Measurements from ENCODE around the gene PLK3. TPM values are rescaled to one million over a fixed set of nuclear protein-coding genes. Genes with fewer than 3 reads are reported as not detected.

Gene PLK3
- 1 to 10 TPM; 3.3 to 9.0 TPM for total RNA-seq
- polyA plus RNA-seq (2013, experiment 1 of 2) = 27.1 TPM
- polyA plus RNA-seq (2013, experiment 2 of 2) = 21.7 TPM
- long read RNA-seq, experiment 1, partial matches to known transcripts = 1 of 2 reads
- long read RNA-seq, experiment 1, other reads (novel, unspliced or antisense) = 1 of 2 reads
- long read RNA-seq, experiment 2, partial matches to known transcripts = 0 of 6 reads
- long read RNA-seq, experiment 2, other reads (novel, unspliced or antisense) = 3 of 6 reads
- long read RNA-seq, experiment 3, transcript PLK3-201 (15 exons, 2,492 nt) = major isoform, 23 of 35 reads
- long read RNA-seq, experiment 3, partial matches to known transcripts = 2 of 35 reads
- long read RNA-seq, experiment 3, other reads (novel, unspliced or antisense) = 10 of 35 reads
- long read RNA-seq, experiment 4 = 0 reads

DNA sequence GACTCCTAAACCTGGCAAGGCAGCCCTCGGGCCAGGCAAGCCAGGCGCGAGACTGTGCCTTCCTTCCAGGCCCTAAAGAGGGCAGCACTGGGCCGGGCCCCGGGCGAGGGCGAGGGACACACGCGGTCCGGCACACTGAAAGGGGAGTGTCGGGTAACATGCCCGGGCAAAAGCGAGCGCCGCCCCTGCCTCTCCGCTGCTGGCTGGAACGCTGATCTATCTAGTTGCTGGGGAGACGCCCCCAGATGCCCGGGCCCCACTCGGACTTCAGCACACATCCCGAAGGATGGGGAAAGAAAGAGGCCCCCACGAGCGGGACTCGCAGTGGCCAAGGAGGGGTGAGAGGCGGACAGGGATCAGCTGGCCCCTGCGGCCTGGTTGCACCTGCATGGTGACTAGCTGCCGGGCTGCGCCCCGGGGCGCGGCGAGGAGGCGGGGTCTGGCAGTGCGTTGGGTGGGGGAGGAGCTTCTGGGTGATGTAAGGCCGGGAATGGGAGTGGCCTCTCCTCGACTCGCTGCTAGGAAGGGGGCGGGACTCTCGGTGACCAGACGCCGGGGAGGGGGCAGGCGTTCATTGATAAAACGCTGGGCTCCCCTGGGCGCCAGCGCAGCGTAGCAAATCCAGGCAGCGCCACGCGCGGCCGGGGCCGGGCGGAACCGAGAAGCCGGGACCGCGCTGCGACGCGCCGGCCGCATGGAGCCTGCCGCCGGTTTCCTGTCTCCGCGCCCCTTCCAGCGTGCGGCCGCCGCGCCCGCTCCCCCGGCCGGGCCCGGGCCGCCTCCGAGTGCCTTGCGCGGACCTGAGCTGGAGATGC lies at the start of gene PLK3:
PLK3 (plus strand) TSS at position 608 of the 815 bp plus-strand sequence; CDS start at position 695, 87 bp downstream.
- peak within 1 kb of the TSS; percentile 83 for H3K4me3 ChIP-seq (ENCODE audit: low read length)
- H3K9me3 ChIP-seq (ENCODE audit: control insufficient read depth, low read length) = no peaks in the 10 kb centered on the region
- H3K4me1 Mint-ChIP-seq = peaks cover 21% of the 10 kb centered on the region
- peaks cover 4% of the 10 kb centered on the region for H3K36me3 Mint-ChIP-seq (ENCODE audit: low read depth)
- peak within 1 kb of the TSS; percentile 75 for H3K4me3 Mint-ChIP-seq
- peak; percentile 99 for DNase-seq
- H3K27ac ChIP-seq (ENCODE audit: low read depth, low read length) = peak within 1 kb of the TSS; percentile 99
- H3K9ac ChIP-seq (ENCODE audit: extremely low read depth, low read length, poor library complexity, severe bottlenecking) = peak within 1 kb of the TSS; percentile 66
- WGBS, 2 experiments (ENCODE audit: insufficient coverage in 1 of 2, insufficient read length in 1 of 2) = 0 to 1% methylated on average over 20 to 79 of the region's 79 CpGs
- peak within 1 kb of the TSS; percentile 99 for H3K27ac Mint-ChIP-seq
- H3K27me3 Mint-ChIP-seq (ENCODE audit: insufficient read depth) = peaks cover 2% of the 10 kb centered on the region
- peaks cover 5% of the 10 kb centered on the region for H3K4me1 ChIP-seq (ENCODE audit: control insufficient read depth, insufficient read depth, low read length)
- H3K36me3 ChIP-seq (ENCODE audit: control insufficient read depth, insufficient read depth, low read length) = peaks cover 20% of the 10 kb centered on the region
- no peaks in the 10 kb centered on the region for H3K27me3 ChIP-seq (ENCODE audit: control insufficient read depth, insufficient read depth, low read length, poor library complexity, severe bottlenecking)
- TF ChIP-seq, protein P1, sequence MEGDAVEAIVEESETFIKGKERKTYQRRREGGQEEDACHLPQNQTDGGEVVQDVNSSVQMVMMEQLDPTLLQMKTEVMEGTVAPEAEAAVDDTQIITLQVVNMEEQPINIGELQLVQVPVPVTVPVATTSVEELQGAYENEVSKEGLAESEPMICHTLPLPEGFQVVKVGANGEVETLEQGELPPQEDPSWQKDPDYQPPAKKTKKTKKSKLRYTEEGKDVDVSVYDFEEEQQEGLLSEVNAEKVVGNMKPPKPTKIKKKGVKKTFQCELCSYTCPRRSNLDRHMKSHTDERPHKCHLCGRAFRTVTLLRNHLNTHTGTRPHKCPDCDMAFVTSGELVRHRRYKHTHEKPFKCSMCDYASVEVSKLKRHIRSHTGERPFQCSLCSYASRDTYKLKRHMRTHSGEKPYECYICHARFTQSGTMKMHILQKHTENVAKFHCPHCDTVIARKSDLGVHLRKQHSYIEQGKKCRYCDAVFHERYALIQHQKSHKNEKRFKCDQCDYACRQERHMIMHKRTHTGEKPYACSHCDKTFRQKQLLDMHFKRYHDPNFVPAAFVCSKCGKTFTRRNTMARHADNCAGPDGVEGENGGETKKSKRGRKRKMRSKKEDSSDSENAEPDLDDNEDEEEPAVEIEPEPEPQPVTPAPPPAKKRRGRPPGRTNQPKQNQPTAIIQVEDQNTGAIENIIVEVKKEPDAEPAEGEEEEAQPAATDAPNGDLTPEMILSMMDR (conservative IDR thresholded peaks at IDR 0.05) = peak; percentile 96
- no peaks in the 10 kb centered on the region for H3K9me3 Mint-ChIP-seq

DNA sequence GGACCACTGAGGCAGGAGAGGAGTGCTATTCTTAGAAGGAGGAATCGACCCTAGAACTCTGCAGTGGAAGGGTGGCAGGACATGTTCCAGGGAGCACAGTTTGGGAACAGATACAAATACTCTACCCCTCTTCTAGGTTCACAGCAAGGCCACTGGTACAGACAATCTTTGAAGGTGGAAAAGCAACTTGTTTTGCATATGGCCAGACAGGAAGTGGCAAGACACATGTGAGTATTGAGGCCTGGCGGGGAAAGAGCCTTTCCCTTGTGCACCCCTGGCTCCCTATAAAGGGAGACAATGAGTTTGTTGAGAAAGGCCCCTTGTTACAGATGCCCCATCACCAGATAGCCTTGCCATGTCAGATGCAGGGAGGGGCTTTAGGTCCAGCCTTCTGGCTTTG lies 42.8 kb upstream of the PLK3 start:
- no peak overlapping the region for H3K4me3 ChIP-seq (ENCODE audit: low read length)
- DNase-seq = no peak
- H3K27me3 ChIP-seq (ENCODE audit: control insufficient read depth, insufficient read depth, low read length, poor library complexity, severe bottlenecking) = no peaks in the 10 kb centered on the region
- H3K4me1 Mint-ChIP-seq = no peaks in the 10 kb centered on the region
- no peaks in the 10 kb centered on the region for H3K27me3 Mint-ChIP-seq (ENCODE audit: insufficient read depth)
- H3K9me3 ChIP-seq (ENCODE audit: control insufficient read depth, low read length) = no peaks in the 10 kb centered on the region
- H3K27ac Mint-ChIP-seq = no peak overlapping the region
- no peak overlapping the region for H3K9ac ChIP-seq (ENCODE audit: extremely low read depth, low read length, poor library complexity, severe bottlenecking)
- H3K9me3 Mint-ChIP-seq = no peaks in the 10 kb centered on the region
- no peaks in the 10 kb centered on the region for H3K4me1 ChIP-seq (ENCODE audit: control insufficient read depth, insufficient read depth, low read length)
- no peak overlapping the region for H3K4me3 Mint-ChIP-seq
- WGBS, 2 experiments (ENCODE audit: insufficient coverage in 1 of 2, insufficient read length in 1 of 2) = 100% methylated on average over 1 to 2 of the region's 2 CpGs
- H3K27ac ChIP-seq (ENCODE audit: low read depth, low read length) = no peak overlapping the region
- TF ChIP-seq, protein P1 (conservative IDR thresholded peaks at IDR 0.05) = no peak
- H3K36me3 ChIP-seq (ENCODE audit: control insufficient read depth, insufficient read depth, low read length) = peaks cover 84% of the 10 kb centered on the region
- H3K36me3 Mint-ChIP-seq (ENCODE audit: low read depth) = peaks cover 74% of the 10 kb centered on the region

DNA sequence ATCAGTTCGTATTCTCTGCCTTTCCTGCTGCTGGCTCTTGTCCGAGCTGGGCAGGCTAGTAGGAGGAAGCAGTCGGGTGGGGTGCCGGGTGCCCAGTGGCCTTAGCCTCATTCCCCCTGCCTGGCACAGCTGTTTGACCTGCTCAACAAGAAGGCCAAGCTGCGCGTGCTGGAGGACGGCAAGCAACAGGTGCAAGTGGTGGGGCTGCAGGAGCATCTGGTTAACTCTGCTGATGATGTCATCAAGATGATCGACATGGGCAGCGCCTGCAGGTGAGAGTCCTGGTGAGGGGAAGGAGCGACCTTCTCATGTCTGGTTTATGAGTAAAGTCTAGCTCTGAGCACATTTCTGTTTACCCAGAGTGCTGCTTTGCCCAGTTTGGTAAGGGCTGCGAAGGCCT lies 41.1 kb upstream of the PLK3 start:
- H3K4me1 Mint-ChIP-seq = no peaks in the 10 kb centered on the region
- DNase-seq = no peak
- H3K9ac ChIP-seq (ENCODE audit: extremely low read depth, low read length, poor library complexity, severe bottlenecking) = no peak overlapping the region

More for the DNA sequence above, 41.1 kb upstream of the PLK3 start:
- H3K4me1 ChIP-seq (ENCODE audit: control insufficient read depth, insufficient read depth, low read length) = no peaks in the 10 kb centered on the region
- no peaks in the 10 kb centered on the region for H3K27me3 ChIP-seq (ENCODE audit: control insufficient read depth, insufficient read depth, low read length, poor library complexity, severe bottlenecking)
- no peak overlapping the region for H3K27ac ChIP-seq (ENCODE audit: low read depth, low read length)
- no peaks in the 10 kb centered on the region for H3K9me3 ChIP-seq (ENCODE audit: control insufficient read depth, low read length)
- WGBS, 2 experiments (ENCODE audit: insufficient coverage in 1 of 2, insufficient read length in 1 of 2) = 85 to 87% methylated on average over 10 to 11 of the region's 11 CpGs
- Mint-ChIP-seq H3K27ac (no peak overlapping the region), H3K27me3 (ENCODE audit: insufficient read depth) (no peaks in the 10 kb centered on the region), H3K4me3 (no peak overlapping the region), H3K36me3 (ENCODE audit: low read depth) (peaks cover 76% of the 10 kb centered on the region), H3K9me3 (no peaks in the 10 kb centered on the region)
- H3K4me3 ChIP-seq (ENCODE audit: low read length) = no peak overlapping the region
- peaks cover 83% of the 10 kb centered on the region for H3K36me3 ChIP-seq (ENCODE audit: control insufficient read depth, insufficient read depth, low read length)
- TF ChIP-seq, protein P1 (conservative IDR thresholded peaks at IDR 0.05) = no peak
